Choroid plexus epithelial cell (primary cell): ENCODE measurements around the gene SMARCB1.

Experiments
- DNase-seq: peaks from one replicate; pipeline ENCODE4 v3.0.0-alpha.2; 2010; ENCODE audit warnings: low read depth
- H3K4me3 ChIP-seq: 2 replicates; pipeline ENCODE4 v1.5.1; 2011; ENCODE audit warnings: low read depth, mild to moderate bottlenecking, control low read depth, low read length, moderate library complexity
- CTCF ChIP-seq: conservative IDR thresholded peaks from 2 replicates; pipeline ENCODE4 v1.5.1; 2011; ENCODE audit warnings: low read depth, mild to moderate bottlenecking, control low read depth, inconsistent platforms, low read length, moderate library complexity

SMARCB1 gene

GRCh38 chr22:23786752-23787599 lies at the start of gene SMARCB1:
TSS of gene SMARCB1 (plus strand) at chr22:23786966. CDS start at chr22:23787170, 204 bp downstream.
- peak; percentile 88 for DNase-seq
- TF ChIP-seq CTCF = no peak
- peak within 1 kb of the TSS; percentile 93 for H3K4me3 ChIP-seq

GRCh38 chr22:23737696-23738095 lies 49.1 kb upstream of the SMARCB1 start:
- no peak overlapping the region for H3K4me3 ChIP-seq
- no peak for TF ChIP-seq CTCF
- no peak for DNase-seq

GRCh38 chr22:23742505-23743264 lies 44.1 kb upstream of the SMARCB1 start:
- DNase-seq = no peak
- TF ChIP-seq CTCF = no peak
- no peak overlapping the region for H3K4me3 ChIP-seq

GRCh38 chr22:23743303-23743705 lies 43.5 kb upstream of the SMARCB1 start:
- no peak for TF ChIP-seq CTCF
- peak; percentile 28 for DNase-seq
- H3K4me3 ChIP-seq = no peak overlapping the region

GRCh38 chr22:23744001-23744400 lies 42.8 kb upstream of the SMARCB1 start:
- no peak for DNase-seq
- TF ChIP-seq CTCF = no peak

GRCh38 chr22:23744485-23744884 lies 42.3 kb upstream of the SMARCB1 start:
- no peak overlapping the region for H3K4me3 ChIP-seq
- no peak for TF ChIP-seq CTCF
- no peak for DNase-seq

More at GRCh38 chr22:23744001-23744400, 42.8 kb upstream of the SMARCB1 start:
- no peak overlapping the region for H3K4me3 ChIP-seq
